Measurements from ENCODE around the gene PLAGL2.

Gene PLAGL2

DNA sequence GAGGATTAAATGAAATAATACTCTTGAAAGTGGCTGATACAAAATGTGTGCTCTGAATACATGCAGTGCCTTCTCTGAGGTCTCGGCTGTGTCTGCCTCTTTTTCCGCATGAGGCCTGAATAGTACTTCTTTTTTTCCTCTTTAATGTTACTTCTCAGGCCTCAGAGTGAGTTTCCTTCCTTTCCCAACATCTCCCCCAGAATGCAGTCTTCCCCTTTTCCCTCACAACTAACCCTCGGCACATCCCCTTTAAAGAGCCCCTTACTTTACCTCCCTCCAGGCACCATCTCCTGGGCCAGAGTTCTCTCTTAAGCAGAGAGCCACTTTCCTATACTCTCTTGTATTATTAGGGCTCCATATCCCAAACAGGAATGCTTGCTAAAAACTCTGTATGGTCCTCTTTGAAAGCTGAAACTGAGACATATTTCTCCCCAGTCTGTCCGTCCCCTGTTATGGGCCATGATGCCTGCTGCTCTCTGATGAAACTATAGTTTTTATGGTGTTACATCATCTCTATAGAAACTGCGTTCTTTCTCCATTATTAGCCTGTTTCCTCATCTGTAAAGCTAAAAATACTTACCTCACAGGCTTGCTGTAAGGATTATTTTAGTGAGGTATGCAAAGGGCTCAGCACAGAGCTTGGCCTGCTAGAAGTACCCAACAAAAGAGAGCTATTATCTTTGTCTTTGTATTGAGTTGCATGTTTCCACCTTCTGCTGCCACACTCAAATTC lies 2.3 kb downstream of the PLAGL2 start:
- Histone ChIP-seq H2AFZ (ENCODE audit: low read depth, low read length) (no peak overlapping the region), H3K9me3 (ENCODE audit: insufficient read depth, low read length) (no peaks in the 10 kb centered on the region), H3K27me3 (ENCODE audit: low read depth, low read length) (no peaks in the 10 kb centered on the region), H3K4me2 (ENCODE audit: low read length) (peak overlapping the region; percentile 96), H4K20me1 (ENCODE audit: insufficient read depth, low read length) (peaks cover 41% of the 10 kb centered on the region), H3K9ac (ENCODE audit: low read length) (peak overlapping the region; percentile 85), H3K4me1 (ENCODE audit: low read length) (peaks cover 27% of the 10 kb centered on the region), H3K4me3 (ENCODE audit: low read length) (peak overlapping the region; percentile 94; the same call in 1 of the 2 replicates), H3K27ac (ENCODE audit: low read length) (no peak overlapping the region), H3K36me3 (replicated peaks; ENCODE audit: low read depth, low read length) (peaks cover 46% of the 10 kb centered on the region), H3K79me2 (ENCODE audit: low read length) (peaks cover 96% of the 10 kb centered on the region)
- TF ChIP-seq CTCF (IDR thresholded peaks at IDR 0.05; ENCODE audit: low read depth, low read length): no peak
- no peak for TF ChIP-seq EZH2phosphoT487 (IDR thresholded peaks at IDR 0.05; ENCODE audit: low read depth)

GRCh38 chr20:32204205-32205109 lies 3.1 kb downstream of the PLAGL2 start:
- Histone ChIP-seq H3K79me2 (ENCODE audit: low read length) (peaks cover 94% of the 10 kb centered on the region), H4K20me1 (ENCODE audit: insufficient read depth, low read length) (peaks cover 47% of the 10 kb centered on the region), H3K9ac (ENCODE audit: low read length) (no peak overlapping the region), H2AFZ (ENCODE audit: low read depth, low read length) (no peak overlapping the region), H3K27ac (ENCODE audit: low read length) (no peak overlapping the region), H3K4me1 (ENCODE audit: low read length) (peaks cover 27% of the 10 kb centered on the region), H3K4me2 (ENCODE audit: low read length) (no peak overlapping the region), H3K9me3 (ENCODE audit: insufficient read depth, low read length) (no peaks in the 10 kb centered on the region), H3K36me3 (replicated peaks; ENCODE audit: low read depth, low read length) (peaks cover 49% of the 10 kb centered on the region), H3K4me3 (ENCODE audit: low read length) (no peak overlapping the region), H3K27me3 (ENCODE audit: low read depth, low read length) (no peaks in the 10 kb centered on the region)
- TF ChIP-seq EZH2phosphoT487 (IDR thresholded peaks at IDR 0.05; ENCODE audit: low read depth): no peak
- no peak for TF ChIP-seq CTCF (IDR thresholded peaks at IDR 0.05; ENCODE audit: low read depth, low read length)

DNA sequence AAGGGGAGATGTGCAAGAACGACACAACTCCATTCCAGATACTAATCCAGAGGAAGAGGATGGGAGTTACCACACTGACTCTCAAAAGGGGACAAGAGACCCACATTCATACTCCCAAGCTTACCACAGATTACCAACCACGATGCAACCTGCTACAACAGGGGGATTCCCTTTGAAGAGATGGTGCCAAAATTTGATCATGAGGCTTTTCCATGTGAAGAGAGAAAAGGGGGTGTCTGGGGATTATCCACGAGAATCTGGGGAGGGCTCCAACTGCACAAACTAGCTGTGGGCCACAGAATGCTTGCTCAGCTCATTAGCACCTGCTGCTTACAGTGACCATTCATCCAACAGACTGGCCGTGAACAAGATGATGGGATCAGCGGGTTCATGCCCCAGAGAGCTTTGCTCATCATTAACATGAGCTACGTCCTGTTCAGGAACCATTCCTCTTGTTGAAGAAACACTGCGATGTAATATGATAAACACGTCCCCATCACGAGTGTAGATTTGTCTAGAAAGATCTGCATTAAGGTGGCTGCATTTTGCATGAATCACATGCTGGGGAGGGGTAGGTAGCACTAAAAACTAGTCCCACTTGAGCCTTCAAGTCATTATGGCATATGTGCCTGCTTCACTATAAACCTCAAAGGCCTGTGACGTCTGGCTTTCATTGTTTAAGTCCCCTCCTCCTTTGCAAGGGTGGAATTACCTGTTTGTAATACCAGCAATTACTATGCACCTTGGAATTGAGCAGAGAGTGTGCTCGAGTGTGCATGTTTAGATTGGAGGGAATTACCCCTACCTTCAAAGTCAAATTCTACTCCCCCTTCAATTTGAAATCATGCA lies 4.0 kb downstream of the PLAGL2 start:
- peaks cover 56% of the 10 kb centered on the region for H4K20me1 ChIP-seq (ENCODE audit: insufficient read depth, low read length)
- peaks cover 94% of the 10 kb centered on the region for H3K79me2 ChIP-seq (ENCODE audit: low read length)
- H3K4me3 ChIP-seq (ENCODE audit: low read length): no peak overlapping the region
- H3K4me1 ChIP-seq (ENCODE audit: low read length): peaks cover 18% of the 10 kb centered on the region
- no peak overlapping the region for H3K9ac ChIP-seq (ENCODE audit: low read length)
- no peaks in the 10 kb centered on the region for H3K27me3 ChIP-seq (ENCODE audit: low read depth, low read length)
- H3K4me2 ChIP-seq (ENCODE audit: low read length): no peak overlapping the region
- H3K36me3 ChIP-seq (replicated peaks; ENCODE audit: low read depth, low read length): peaks cover 53% of the 10 kb centered on the region
- TF ChIP-seq CTCF (IDR thresholded peaks at IDR 0.05; ENCODE audit: low read depth, low read length) (no peak), EZH2phosphoT487 (IDR thresholded peaks at IDR 0.05; ENCODE audit: low read depth) (no peak)
- H3K9me3 ChIP-seq (ENCODE audit: insufficient read depth, low read length): no peaks in the 10 kb centered on the region
- H2AFZ ChIP-seq (ENCODE audit: low read depth, low read length): no peak overlapping the region
- H3K27ac ChIP-seq (ENCODE audit: low read length): no peak overlapping the region
